GM19324 (cell line): ENCODE measurements around the gene FAM20C.

Source experiments
- ATAC-seq: cut with Tn5 transposase; IDR thresholded peaks from one replicate; pipeline ENCODE4 v1.9.1; 2021; ENCODE audit warnings: mild to moderate bottlenecking, moderate library complexity; ENCODE audit not compliant: unreplicated experiment, low FRiP score

The FAM20C gene

GRCh38 chr7:265192-265997 is 73.0 kb downstream of the FAM20C start:
- ATAC-seq: no peak

- ATAC-seq: no peak
Measured at GRCh38 chr7:265998-266850, 73.9 kb downstream of the FAM20C start.

GRCh38 chr7:266851-267840 is 74.8 kb downstream of the FAM20C start:
- no peak for ATAC-seq

GRCh38 chr7:268991-269390 is 76.6 kb downstream of the FAM20C start:
- no peak for ATAC-seq

- ATAC-seq: no peak
Measured at GRCh38 chr7:269721-270120, 77.3 kb downstream of the FAM20C start.

- no peak for ATAC-seq
Measured at GRCh38 chr7:270351-270983, 78.1 kb downstream of the FAM20C start.

GRCh38 chr7:271266-272107 is 79.1 kb downstream of the FAM20C start:
- ATAC-seq: no peak

- ATAC-seq: no peak
Measured at GRCh38 chr7:272108-272615, 79.8 kb downstream of the FAM20C start.

- no peak for ATAC-seq
Measured at GRCh38 chr7:272631-273030, 80.3 kb downstream of the FAM20C start.

GRCh38 chr7:273327-273726 is 81.0 kb downstream of the FAM20C start:
- ATAC-seq: no peak

- ATAC-seq: no peak
Measured at GRCh38 chr7:274266-274665, 81.9 kb downstream of the FAM20C start.

- ATAC-seq: no peak
Measured at GRCh38 chr7:276230-276835, 84.0 kb downstream of the FAM20C start.

GRCh38 chr7:277228-277627 is 84.9 kb downstream of the FAM20C start:
- no peak for ATAC-seq

- ATAC-seq: no peak
Measured at GRCh38 chr7:278081-278480, 85.7 kb downstream of the FAM20C start.

- ATAC-seq: no peak
Measured at GRCh38 chr7:279821-280220, 87.5 kb downstream of the FAM20C start.

GRCh38 chr7:280461-280860 is 88.1 kb downstream of the FAM20C start:
- ATAC-seq: no peak

- ATAC-seq: no peak
Measured at GRCh38 chr7:281637-282036, 89.3 kb downstream of the FAM20C start.

- ATAC-seq: no peak
Measured at GRCh38 chr7:282621-283020, 90.2 kb downstream of the FAM20C start.
